ENCODE measurements around the gene PIGR. TPM values are rescaled to one million over a fixed set of nuclear protein-coding genes. Genes with fewer than 3 reads are reported as not detected.

Gene PIGR
- total and polyA plus RNA-seq, 2 donors (not counting 3 experiments of a cell fraction or from before 2014, with no cell fraction given), result not detected

DNA sequence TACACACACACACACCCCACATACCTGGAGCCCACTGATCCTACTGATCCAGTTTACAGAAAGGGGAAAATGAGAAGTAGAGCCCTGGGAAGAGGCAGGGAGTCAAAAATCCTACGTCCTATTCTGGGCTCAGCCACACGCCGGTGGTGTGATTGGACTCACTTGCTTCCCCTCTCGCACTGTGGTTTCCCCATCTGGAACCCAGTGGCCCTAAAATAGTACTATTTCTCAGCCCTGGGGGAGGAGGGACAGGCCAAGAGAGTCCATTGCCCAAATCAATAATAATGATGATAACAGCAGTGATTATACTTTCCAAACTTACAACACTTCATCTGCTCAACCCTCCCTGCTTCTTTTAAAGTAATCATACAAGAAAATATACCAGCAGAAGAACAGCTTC lies 2.9 kb upstream of the PIGR start:
- POLR2A ChIA-PET, result no interaction called here
- Histone ChIP-seq H3K27ac (ENCODE audit: insufficient read depth, low read depth, low read length) (no peak overlapping the region), H3K79me2 (ENCODE audit: control insufficient read depth, insufficient read depth, low read length) (no peaks in the 10 kb centered on the region), H4K20me1 (replicated peaks; ENCODE audit: control insufficient read depth, extremely low read depth, insufficient read depth, low read length) (no peaks in the 10 kb centered on the region), H3K4me3 (replicated peaks in 1 of 3; ENCODE audit: insufficient read depth in 1 of 3, low read depth in 1 of 3, low read length in 3 of 3) (no peak overlapping the region), H3K4me1 (ENCODE audit: control insufficient read depth, extremely low read depth, insufficient read depth, low read length) (no peaks in the 10 kb centered on the region), H3K9me1 (replicated peaks; ENCODE audit: control insufficient read depth, extremely low read depth, insufficient read depth, low read length) (no peaks in the 10 kb centered on the region), H3K9me3 (replicated peaks; ENCODE audit: control insufficient read depth, insufficient read depth, low read length) (no peaks in the 10 kb centered on the region), H3K9ac (replicated peaks; ENCODE audit: extremely low read depth, insufficient read depth, low read length) (no peak overlapping the region), H3K27me3 (ENCODE audit: control insufficient read depth in 2 of 2, insufficient read depth in 2 of 2, low read length in 2 of 2) (peaks cover 0 to 3% of the 10 kb centered on the region in 2 experiments), H3K36me3 (ENCODE audit: control insufficient read depth in 2 of 2, extremely low read depth in 1 of 2, insufficient read depth in 2 of 2, low read length in 2 of 2) (no peaks in the 10 kb centered on the region), H3K4me2 (ENCODE audit: insufficient read depth, low read length) (no peak overlapping the region), H2AFZ (ENCODE audit: low read depth, low read length) (no peak overlapping the region)
- CTCF ChIA-PET, result no interaction called here
- dilution Hi-C loops (cut with MboI; ENCODE audit: extremely low pct_ligation_motif_present, low sequenced_read_pairs) (no loop called here), intact Hi-C loops (cut with micrococcal nuclease) (no loop called here)
- FAIRE-seq (no peak), DNase-seq (ENCODE audit: low read depth, low spot score) (no peak)
- no peak for TF ChIP-seq JUN (IDR thresholded peaks at IDR 0.05; ENCODE audit: borderline replicate concordance, insufficient read depth, insufficient read length, low read depth)
- TF ChIP-seq, protein P1, sequence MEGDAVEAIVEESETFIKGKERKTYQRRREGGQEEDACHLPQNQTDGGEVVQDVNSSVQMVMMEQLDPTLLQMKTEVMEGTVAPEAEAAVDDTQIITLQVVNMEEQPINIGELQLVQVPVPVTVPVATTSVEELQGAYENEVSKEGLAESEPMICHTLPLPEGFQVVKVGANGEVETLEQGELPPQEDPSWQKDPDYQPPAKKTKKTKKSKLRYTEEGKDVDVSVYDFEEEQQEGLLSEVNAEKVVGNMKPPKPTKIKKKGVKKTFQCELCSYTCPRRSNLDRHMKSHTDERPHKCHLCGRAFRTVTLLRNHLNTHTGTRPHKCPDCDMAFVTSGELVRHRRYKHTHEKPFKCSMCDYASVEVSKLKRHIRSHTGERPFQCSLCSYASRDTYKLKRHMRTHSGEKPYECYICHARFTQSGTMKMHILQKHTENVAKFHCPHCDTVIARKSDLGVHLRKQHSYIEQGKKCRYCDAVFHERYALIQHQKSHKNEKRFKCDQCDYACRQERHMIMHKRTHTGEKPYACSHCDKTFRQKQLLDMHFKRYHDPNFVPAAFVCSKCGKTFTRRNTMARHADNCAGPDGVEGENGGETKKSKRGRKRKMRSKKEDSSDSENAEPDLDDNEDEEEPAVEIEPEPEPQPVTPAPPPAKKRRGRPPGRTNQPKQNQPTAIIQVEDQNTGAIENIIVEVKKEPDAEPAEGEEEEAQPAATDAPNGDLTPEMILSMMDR (IDR thresholded peaks at IDR 0.05; ENCODE audit: extremely low read depth in 1 of 2, insufficient read depth in 1 of 2, low read depth in 1 of 2, low read length in 2 of 2), result no peak
- TF ChIP-seq POLR2AphosphoS5 (IDR thresholded peaks at IDR 0.05; ENCODE audit: insufficient read depth, low read depth, low read length), result no peak
- TF ChIP-seq POLR2A (IDR thresholded peaks at IDR 0.05; ENCODE audit: low read depth, low read length), result no peak
- no peak for TF ChIP-seq EZH2 (IDR thresholded peaks at IDR 0.05; ENCODE audit: borderline replicate concordance, low read depth, low read length, severe bottlenecking)
- no peak for TF ChIP-seq FOS (IDR thresholded peaks at IDR 0.05; ENCODE audit: borderline replicate concordance, insufficient read depth, low read length)
- no peak for TF ChIP-seq GATA2 (IDR thresholded peaks at IDR 0.05; ENCODE audit: insufficient read depth, insufficient read length, low read depth, low read length)
- TF ChIP-seq, protein P2, sequence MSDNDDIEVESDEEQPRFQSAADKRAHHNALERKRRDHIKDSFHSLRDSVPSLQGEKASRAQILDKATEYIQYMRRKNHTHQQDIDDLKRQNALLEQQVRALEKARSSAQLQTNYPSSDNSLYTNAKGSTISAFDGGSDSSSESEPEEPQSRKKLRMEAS (IDR thresholded peaks at IDR 0.05; ENCODE audit: insufficient read depth, insufficient read length), result no peak
- TF ChIP-seq MYC (IDR thresholded peaks at IDR 0.05; ENCODE audit: low read depth, low read length), result no peak
- no TSS peak for BruUV-seq (replicated peaks)

Measured in endothelial cell of umbilical vein (primary cell).